Measurements from ENCODE around the gene BLTP2.

BLTP2 gene

GRCh38 chr17:28688481-28688880, 43.5 kb upstream of the BLTP2 start:
- Histone ChIP-seq H3K9me2 (ENCODE audit: low read depth, low read length) (no peaks in the 10 kb centered on the region), H3K27me3 (ENCODE audit: insufficient read depth, low read length) (no peaks in the 10 kb centered on the region), H4K20me1 (ENCODE audit: insufficient read depth, low read length) (no peaks in the 10 kb centered on the region), H3K4me1 (ENCODE audit: insufficient read depth, low read length, severe bottlenecking) (no peaks in the 10 kb centered on the region), H3K36me3 (ENCODE audit: insufficient read depth, low read length) (peaks cover 87% of the 10 kb centered on the region), H3K4me3 (ENCODE audit: low read depth, low read length, poor library complexity, severe bottlenecking) (no peak overlapping the region), H2AFZ (ENCODE audit: low read length) (no peak overlapping the region), H3F3A (ENCODE audit: insufficient read depth, low read length) (no peaks in the 10 kb centered on the region), H3K79me2 (ENCODE audit: insufficient read depth, low read length) (no peaks in the 10 kb centered on the region), H3K27ac (ENCODE audit: low read depth, low read length, poor library complexity, severe bottlenecking) (no peak overlapping the region), H3K9me3 (ENCODE audit: low read length) (no peaks in the 10 kb centered on the region), H3K4me2 (ENCODE audit: low read length) (no peak overlapping the region), H3K9ac (ENCODE audit: low read length) (no peak overlapping the region)
- TF ChIP-seq CTCF (IDR thresholded peaks at IDR 0.05; ENCODE audit: low read length) = no peak
- no peak for TF ChIP-seq EZH2 (IDR thresholded peaks at IDR 0.05; ENCODE audit: borderline replicate concordance, low read length)

GRCh38 chr17:28686296-28686695, 41.3 kb upstream of the BLTP2 start:
- Histone ChIP-seq H4K20me1 (ENCODE audit: insufficient read depth, low read length) (no peaks in the 10 kb centered on the region), H3K9ac (ENCODE audit: low read length) (no peak overlapping the region), H3K9me2 (ENCODE audit: low read depth, low read length) (no peaks in the 10 kb centered on the region), H3K9me3 (ENCODE audit: low read length) (no peaks in the 10 kb centered on the region), H3F3A (ENCODE audit: insufficient read depth, low read length) (no peaks in the 10 kb centered on the region), H3K36me3 (ENCODE audit: insufficient read depth, low read length) (peaks cover 96% of the 10 kb centered on the region), H3K27me3 (ENCODE audit: insufficient read depth, low read length) (no peaks in the 10 kb centered on the region), H3K4me3 (ENCODE audit: low read depth, low read length, poor library complexity, severe bottlenecking) (no peak overlapping the region), H3K79me2 (ENCODE audit: insufficient read depth, low read length) (no peaks in the 10 kb centered on the region), H2AFZ (ENCODE audit: low read length) (no peak overlapping the region), H3K4me2 (ENCODE audit: low read length) (no peak overlapping the region), H3K4me1 (ENCODE audit: insufficient read depth, low read length, severe bottlenecking) (no peaks in the 10 kb centered on the region), H3K27ac (ENCODE audit: low read depth, low read length, poor library complexity, severe bottlenecking) (no peak overlapping the region)
- TF ChIP-seq EZH2 (IDR thresholded peaks at IDR 0.05; ENCODE audit: borderline replicate concordance, low read length) = no peak

DNA sequence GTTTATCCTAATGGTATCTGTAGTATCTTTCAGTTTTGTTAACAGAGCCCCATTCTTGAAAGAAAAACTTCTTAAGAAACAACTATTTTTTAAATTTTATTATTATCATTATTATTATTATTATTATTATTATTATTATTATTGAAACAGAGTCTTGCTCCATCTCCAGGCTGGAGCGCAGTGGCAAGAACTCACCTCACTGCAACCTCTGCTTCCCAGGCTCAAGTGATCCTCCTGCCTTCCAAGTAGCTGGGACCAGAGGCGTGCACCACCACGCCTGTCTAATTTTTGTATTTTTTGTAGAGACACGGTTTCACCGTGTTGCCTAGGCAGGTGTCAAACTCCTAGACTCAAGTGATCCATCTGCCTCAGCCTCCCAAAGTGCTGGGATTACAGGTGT, 40.4 kb upstream of the BLTP2 start:
- H3K27me3 ChIP-seq (ENCODE audit: insufficient read depth, low read length) = no peaks in the 10 kb centered on the region
- H3K4me2 ChIP-seq (ENCODE audit: low read length) = no peak overlapping the region
- H4K20me1 ChIP-seq (ENCODE audit: insufficient read depth, low read length) = no peaks in the 10 kb centered on the region
- H3K79me2 ChIP-seq (ENCODE audit: insufficient read depth, low read length) = no peaks in the 10 kb centered on the region
- peaks cover 96% of the 10 kb centered on the region for H3K36me3 ChIP-seq (ENCODE audit: insufficient read depth, low read length)
- H3K4me3 ChIP-seq (ENCODE audit: low read depth, low read length, poor library complexity, severe bottlenecking) = no peak overlapping the region
- TF ChIP-seq EZH2 (IDR thresholded peaks at IDR 0.05; ENCODE audit: borderline replicate concordance, low read length) (no peak), CTCF (IDR thresholded peaks at IDR 0.05; ENCODE audit: low read length) (no peak)
- H3K27ac ChIP-seq (ENCODE audit: low read depth, low read length, poor library complexity, severe bottlenecking) = no peak overlapping the region
- no peak overlapping the region for H2AFZ ChIP-seq (ENCODE audit: low read length)
- no peaks in the 10 kb centered on the region for H3K4me1 ChIP-seq (ENCODE audit: insufficient read depth, low read length, severe bottlenecking)
- H3K9me3 ChIP-seq (ENCODE audit: low read length) = no peaks in the 10 kb centered on the region
- H3K9ac ChIP-seq (ENCODE audit: low read length) = no peak overlapping the region
- no peaks in the 10 kb centered on the region for H3F3A ChIP-seq (ENCODE audit: insufficient read depth, low read length)
- no peaks in the 10 kb centered on the region for H3K9me2 ChIP-seq (ENCODE audit: low read depth, low read length)

GRCh38 chr17:28684963-28685362, 40.0 kb upstream of the BLTP2 start:
- Histone ChIP-seq H3K36me3 (ENCODE audit: insufficient read depth, low read length) (peaks cover 94% of the 10 kb centered on the region), H3K9me3 (ENCODE audit: low read length) (no peaks in the 10 kb centered on the region), H3K4me1 (ENCODE audit: insufficient read depth, low read length, severe bottlenecking) (no peaks in the 10 kb centered on the region), H3K79me2 (ENCODE audit: insufficient read depth, low read length) (no peaks in the 10 kb centered on the region), H3K27me3 (ENCODE audit: insufficient read depth, low read length) (no peaks in the 10 kb centered on the region), H4K20me1 (ENCODE audit: insufficient read depth, low read length) (no peaks in the 10 kb centered on the region), H3K27ac (ENCODE audit: low read depth, low read length, poor library complexity, severe bottlenecking) (no peak overlapping the region), H3F3A (ENCODE audit: insufficient read depth, low read length) (no peaks in the 10 kb centered on the region), H3K9me2 (ENCODE audit: low read depth, low read length) (no peaks in the 10 kb centered on the region), H3K4me3 (ENCODE audit: low read depth, low read length, poor library complexity, severe bottlenecking) (no peak overlapping the region), H3K9ac (ENCODE audit: low read length) (no peak overlapping the region), H3K4me2 (ENCODE audit: low read length) (no peak overlapping the region), H2AFZ (ENCODE audit: low read length) (no peak overlapping the region)
- TF ChIP-seq CTCF (IDR thresholded peaks at IDR 0.05; ENCODE audit: low read length) (no peak), EZH2 (IDR thresholded peaks at IDR 0.05; ENCODE audit: borderline replicate concordance, low read length) (no peak)
